ENCODE measurements around the gene TMEM242. TPM values are rescaled to one million over a fixed set of nuclear protein-coding genes. Genes with fewer than 3 reads are reported as not detected.

Gene TMEM242
- total and polyA plus RNA-seq, 2 of the 13 experiments (the other 11 are each of a cell fraction or from before 2014, with no cell fraction given) = 5.6 to 11.1 TPM

- H3K9me3 ChIP-seq (ENCODE audit: low read length) = no peaks in the 10 kb centered on the region
- peaks cover 10% of the 10 kb centered on the region for H3K4me1 ChIP-seq (ENCODE audit: insufficient read depth, low read length)
- no peak overlapping the region for H3K4me3 ChIP-seq (replicated peaks in 1 of 3; ENCODE audit: insufficient read depth in 1 of 3, low read depth in 2 of 3, low read length in 3 of 3)
- intact Hi-C loops (cut with micrococcal nuclease; ENCODE audit: unreplicated experiment) (no loop called here), in situ Hi-C loops (cut with HindIII; ENCODE audit: extremely low pct_ligation_motif_present, low pct_unique_long_range_greater_than_20kb) (no loop called here)
- H4K20me1 ChIP-seq (ENCODE audit: insufficient read depth, low read length) = no peaks in the 10 kb centered on the region
- BruUV-seq (replicated peaks) = no TSS peak
- no peak overlapping the region for H3K4me2 ChIP-seq (ENCODE audit: low read depth, low read length)
- peaks cover 8 to 55% of the 10 kb centered on the region in 2 experiments; a peak in 4 of 5 replicates for H3K27me3 ChIP-seq (ENCODE audit: control insufficient read depth in 1 of 2, insufficient read depth in 2 of 2, low read length in 2 of 2)
- H3K27ac ChIP-seq (ENCODE audit: extremely low read length, insufficient read depth, low read length) = no peak overlapping the region
- FAIRE-seq (no peak), DNase-seq (ENCODE audit: low spot score) (no peak), ATAC-seq (no peak)
- no peaks in the 10 kb centered on the region for H3K36me3 ChIP-seq (replicated peaks in 1 of 2; ENCODE audit: control insufficient read depth in 1 of 2, insufficient read depth in 2 of 2, low read length in 2 of 2)
- no peak overlapping the region for H2AFZ ChIP-seq (ENCODE audit: low read length)
- 43% methylated on average over 16 of the region's 16 CpGs for WGBS (ENCODE audit: low lambda C conversion rate)
- CTCF ChIA-PET (ENCODE audit: low intra/inter-chr PET ratio, low total read pairs) = no interaction called here
- no peaks in the 10 kb centered on the region for H3K79me2 ChIP-seq (ENCODE audit: insufficient read depth, low read length)
- no peak overlapping the region for H3K9ac ChIP-seq (ENCODE audit: insufficient read depth, low read depth, low read length)
- TF ChIP-seq DPF2 (CRISPR knock-in tag; IDR thresholded peaks at IDR 0.05; ENCODE audit: borderline replicate concordance, low read depth) = no peak
- no peak for TF ChIP-seq KDM5B (CRISPR knock-in tag; IDR thresholded peaks at IDR 0.05; ENCODE audit: borderline replicate concordance)
- no peak for TF ChIP-seq NFE2L1 (CRISPR knock-in tag; IDR thresholded peaks at IDR 0.05; ENCODE audit: borderline replicate concordance)
- TF ChIP-seq ZNF605 (CRISPR knock-in tag; IDR thresholded peaks at IDR 0.05) = no peak
- TF ChIP-seq KAT7 (CRISPR knock-in tag; IDR thresholded peaks at IDR 0.05; ENCODE audit: borderline replicate concordance) = no peak
- no peak for TF ChIP-seq ZNF33B (CRISPR knock-in tag; IDR thresholded peaks at IDR 0.05)
- TF ChIP-seq RFX3 (CRISPR knock-in tag; IDR thresholded peaks at IDR 0.05) = no peak
- no peak for TF ChIP-seq MAFG (CRISPR knock-in tag; IDR thresholded peaks at IDR 0.05)
- no peak for TF ChIP-seq ATRX (CRISPR knock-in tag; IDR thresholded peaks at IDR 0.05; ENCODE audit: borderline replicate concordance)
- no peak for TF ChIP-seq ZNF3 (CRISPR knock-in tag; IDR thresholded peaks at IDR 0.05)
- TF ChIP-seq ZUFSP (CRISPR knock-in tag; IDR thresholded peaks at IDR 0.05; ENCODE audit: borderline replicate concordance) = no peak
- no peak for TF ChIP-seq KLF12 (CRISPR knock-in tag; IDR thresholded peaks at IDR 0.05; ENCODE audit: borderline replicate concordance)
- TF ChIP-seq ARID2 (CRISPR knock-in tag; IDR thresholded peaks at IDR 0.05; ENCODE audit: borderline replicate concordance) = no peak
- no peak for TF ChIP-seq ZNF607 (CRISPR knock-in tag; IDR thresholded peaks at IDR 0.05; ENCODE audit: borderline replicate concordance)
- no peak for TF ChIP-seq RFXANK (CRISPR knock-in tag; IDR thresholded peaks at IDR 0.05)
- no peak for TF ChIP-seq ZNF615 (CRISPR knock-in tag; IDR thresholded peaks at IDR 0.05; ENCODE audit: borderline replicate concordance)
- no peak for TF ChIP-seq SRSF9 (IDR thresholded peaks at IDR 0.05; ENCODE audit: borderline replicate concordance, insufficient read depth, low read depth, low read length, poor library complexity, severe bottlenecking)
- no peak for TF ChIP-seq HNRNPUL1 (IDR thresholded peaks at IDR 0.05; ENCODE audit: low read depth, low read length)
- no peak for TF ChIP-seq RCOR2 (CRISPR knock-in tag; IDR thresholded peaks at IDR 0.05)
- no peak for TF ChIP-seq PHF8 (CRISPR knock-in tag; IDR thresholded peaks at IDR 0.05)
- POLR2A ChIA-PET = no interaction called here
Measured at GRCh38 chr6:157260735-157261410, 62.4 kb downstream of the TMEM242 start.
